B cell (primary cell): ENCODE results near the gene LRIG3. TPM values are rescaled to one million over a fixed set of nuclear protein-coding genes. Genes with fewer than 3 reads are reported as not detected.

Source experiments
- ATAC-seq: fragments of 200-7000 bp; cut with Tn5 transposase; one replicate; pipeline ENCODE4 v1.10.0; 2021; ENCODE audit warnings: low read depth, mild to moderate bottlenecking, moderate number of reproducible peaks, moderate library complexity
- CTCF ChIA-PET: fragments of 350-600 bp; sonication (Branson Sonifier 250); formaldehyde crosslinking; loops from one replicate; lab custom pipeline; 2021; ENCODE audit warnings: antibody characterized with exemption, inconsistent platforms; lab: Charles Lee
- POLR2A ChIA-PET: fragments of 350-600 bp; sonication (Branson Sonifier 250); formaldehyde crosslinking; loops from one replicate; lab custom pipeline; 2021; ENCODE audit warnings: antibody characterized with exemption; lab: Charles Lee
- DNase-seq: peaks from one replicate; pipeline ENCODE4 v3.0.0; 2013
- H2AFZ ChIP-seq: 2 replicates; pipeline ENCODE4 v1.6.1; 2012; ENCODE audit warnings: mild to moderate bottlenecking, low read depth, low read length; ENCODE audit not compliant: insufficient read depth, poor library complexity, severe bottlenecking
- H3K27ac ChIP-seq, 2 donors: 1 replicate in 1 of 2; 2 replicates in 1 of 2; pipeline ENCODE4 v1.5.1; 2012 to 2013; ENCODE audit warnings: low read length in 2 of 2, mild to moderate bottlenecking in 2 of 2, moderate library complexity in 1 of 2
- H3K27me3 ChIP-seq, 4 experiments: fragments of 200-600 bp in 1 of 4; sonication (generic) in 1 of 4; replicated peaks in 1 of 4; 1 replicate in 2 of 4; 2 replicates in 2 of 4; pipeline versions ENCODE4 v1.6.1 to v1.7.0; 2013 to 2016; ENCODE audit warnings: low read length in 3 of 4, mild to moderate bottlenecking in 2 of 4, mixed read lengths in 1 of 4, moderate library complexity in 1 of 4; ENCODE audit not compliant: insufficient read depth in 4 of 4, control insufficient read depth in 3 of 4; ENCODE audit errors: control extremely low read depth in 1 of 4
- H3K36me3 ChIP-seq, 2 experiments: replicated peaks in 1 of 2; 1 replicate in 1 of 2; 2 replicates in 1 of 2; pipeline versions ENCODE4 v1.6.1 to v1.7.1; 2013; ENCODE audit warnings: low read length in 1 of 2; ENCODE audit not compliant: insufficient read depth in 2 of 2, control insufficient read depth in 1 of 2; ENCODE audit errors: control extremely low read depth in 1 of 2, extremely low read depth in 1 of 2
- H3K4me1 ChIP-seq, 2 donors: fragments of 200-600 bp in 1 of 2; sonication (generic) in 1 of 2; 1 replicate in 1 of 2; 2 replicates in 1 of 2; pipeline versions ENCODE4 v1.5.1 to v1.6.1; 2013 to 2017; ENCODE audit warnings: low read length in 2 of 2; ENCODE audit not compliant: control insufficient read depth in 2 of 2, insufficient read depth in 2 of 2
- H3K4me2 ChIP-seq: replicated peaks from 2 replicates; pipeline ENCODE3; 2012; ENCODE audit warnings: mild to moderate bottlenecking, low read depth, low read length; ENCODE audit not compliant: poor library complexity, severe bottlenecking
- H3K4me3 ChIP-seq, 5 experiments: fragments of 200-600 bp in 1 of 5; sonication (generic) in 1 of 5; 1 replicate in 3 of 5; 2 replicates in 2 of 5; pipeline versions ENCODE4 v1.5.1 to v1.7.0; 2011 to 2016; ENCODE audit warnings: low read length in 4 of 5, mild to moderate bottlenecking in 4 of 5, low read depth in 2 of 5, control low read depth in 1 of 5, moderate library complexity in 1 of 5; ENCODE audit not compliant: insufficient read depth in 1 of 5; ENCODE audit errors: control extremely low read depth in 1 of 5, extremely low read depth in 1 of 5
- H3K79me2 ChIP-seq: fragments of 200-600 bp; sonication (generic); one replicate; pipeline ENCODE4 v1.6.0; 2016; ENCODE audit warnings: low read length; ENCODE audit not compliant: control insufficient read depth, insufficient read depth
- H3K9ac ChIP-seq: fragments of 200-600 bp; sonication (generic); 2 replicates; pipeline ENCODE4 v1.6.1; 2017; ENCODE audit warnings: mild to moderate bottlenecking, low read length, moderate library complexity
- H3K9me3 ChIP-seq, 3 donors: one replicate each; pipeline versions ENCODE4 v1.6.1 to v1.7.1; 2013; ENCODE audit warnings: low read length in 2 of 3; ENCODE audit not compliant: control insufficient read depth in 2 of 3, insufficient read depth in 1 of 3; ENCODE audit errors: control extremely low read depth in 1 of 3
- H4K20me1 ChIP-seq: 2 replicates; pipeline ENCODE4 v1.6.0; 2012; ENCODE audit warnings: mild to moderate bottlenecking, low read length; ENCODE audit not compliant: insufficient read depth, control insufficient read depth, poor library complexity, severe bottlenecking
- H3K27ac Mint-ChIP-seq: one replicate; pipeline ENCODE4 v1.8.0; 2021; ENCODE audit warnings: mixed read lengths
- H3K27me3 Mint-ChIP-seq: one replicate; pipeline ENCODE4 v1.8.0; 2021; ENCODE audit warnings: mixed read lengths
- H3K4me1 Mint-ChIP-seq: one replicate; pipeline ENCODE4 v1.8.0; 2021; ENCODE audit warnings: mixed read lengths
- H3K4me3 Mint-ChIP-seq: one replicate; pipeline ENCODE4 v1.8.0; 2021; ENCODE audit warnings: mixed read lengths
- H3K9me3 Mint-ChIP-seq: one replicate; pipeline ENCODE4 v1.8.0; 2022; ENCODE audit warnings: mixed read lengths; ENCODE audit not compliant: insufficient read depth
- EZH2 ChIP-seq: IDR thresholded peaks from 2 replicates; pipeline ENCODE4 v1.6.1; 2012; ENCODE audit warnings: borderline replicate concordance, low read depth, mild to moderate bottlenecking, moderate library complexity, low read length; ENCODE audit not compliant: insufficient read depth, poor library complexity, severe bottlenecking
- WGBS: methylation state at CpG from one replicate; pipeline ENCODE4 v1.1.5; 2013; ENCODE audit warnings: missing lambda C conversion rate; ENCODE audit not compliant: insufficient coverage; 5-methylcytosine and 5-hydroxymethylcytosine counted together
- intact Hi-C: fragments of 100-400 bp; cut with micrococcal nuclease; formaldehyde crosslinking; loops from one replicate; pipeline ENCODE4 v1.10.0; 2022
- polyA plus RNA-seq: library from polyadenylated mRNA; depleted of rRNA; stranded (reverse); fragments of >200 nt; gene quantifications from 2 replicates; pipeline ENCODE4 v1.2.3, GENCODE V29; 2012
- total RNA-seq, 2 donors: library from RNA; stranded (reverse); fragments of 120-200 nt in 1 of 2; gene quantifications; 1 replicate in 1 of 2; 2 replicates in 1 of 2; pipeline versions ENCODE4 v1.2.3 to v1.2.4, GENCODE V29; 2013 to 2022
- TF ChIP-seq, protein P1 (sequence below): fragments of 200-600 bp; IDR thresholded peaks from one replicate; pipeline ENCODE4 v1.8.0; 2022; ENCODE audit warnings: antibody characterized with exemption, mild to moderate bottlenecking

The LRIG3 gene
- total and polyA plus RNA-seq, 2 donors (not counting 1 experiment from before 2014, with no cell fraction given): 0.13 TPM; not detected in 1

- no peak for TF ChIP-seq EZH2
- TF ChIP-seq, protein P1, sequence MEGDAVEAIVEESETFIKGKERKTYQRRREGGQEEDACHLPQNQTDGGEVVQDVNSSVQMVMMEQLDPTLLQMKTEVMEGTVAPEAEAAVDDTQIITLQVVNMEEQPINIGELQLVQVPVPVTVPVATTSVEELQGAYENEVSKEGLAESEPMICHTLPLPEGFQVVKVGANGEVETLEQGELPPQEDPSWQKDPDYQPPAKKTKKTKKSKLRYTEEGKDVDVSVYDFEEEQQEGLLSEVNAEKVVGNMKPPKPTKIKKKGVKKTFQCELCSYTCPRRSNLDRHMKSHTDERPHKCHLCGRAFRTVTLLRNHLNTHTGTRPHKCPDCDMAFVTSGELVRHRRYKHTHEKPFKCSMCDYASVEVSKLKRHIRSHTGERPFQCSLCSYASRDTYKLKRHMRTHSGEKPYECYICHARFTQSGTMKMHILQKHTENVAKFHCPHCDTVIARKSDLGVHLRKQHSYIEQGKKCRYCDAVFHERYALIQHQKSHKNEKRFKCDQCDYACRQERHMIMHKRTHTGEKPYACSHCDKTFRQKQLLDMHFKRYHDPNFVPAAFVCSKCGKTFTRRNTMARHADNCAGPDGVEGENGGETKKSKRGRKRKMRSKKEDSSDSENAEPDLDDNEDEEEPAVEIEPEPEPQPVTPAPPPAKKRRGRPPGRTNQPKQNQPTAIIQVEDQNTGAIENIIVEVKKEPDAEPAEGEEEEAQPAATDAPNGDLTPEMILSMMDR: no peak
- Mint-ChIP-seq H3K27ac (no peak overlapping the region), H3K4me1 (peaks cover 12% of the 10 kb centered on the region), H3K4me3 (peak overlapping the region; percentile 26), H3K9me3 (peaks cover 6% of the 10 kb centered on the region), H3K27me3 (peaks cover 31% of the 10 kb centered on the region)
- H3K36me3 ChIP-seq: no peaks in the 10 kb centered on the region
- ChIA-PET CTCF (no interaction called here), POLR2A (no interaction called here)
- peaks cover 0 to 1% (median 0%) of the 10 kb centered on the region in 3 donors for H3K9me3 ChIP-seq
- DNase-seq (no peak), ATAC-seq (no peak)
- H3K4me2 ChIP-seq: peak overlapping the region; percentile 50
- no peak overlapping the region for H3K9ac ChIP-seq
- H3K27ac ChIP-seq: no peak overlapping the region
- no peaks in the 10 kb centered on the region for H3K79me2 ChIP-seq
- no peaks in the 10 kb centered on the region for H4K20me1 ChIP-seq
- peaks cover 0 to 13% (median 10%) of the 10 kb centered on the region in 4 experiments for H3K27me3 ChIP-seq
- peak overlapping the region; percentile 49 for H2AFZ ChIP-seq
- H3K4me1 ChIP-seq: peaks cover 3% of the 10 kb centered on the region in 2 donors
- H3K4me3 ChIP-seq: peak overlapping the region in 3 of 5 experiments; percentile 3 to 29 (median 22)
- intact Hi-C loops: no loop called here
- WGBS: 4% methylated on average over 48 of the region's 50 CpGs
Observed at GRCh38 chr12:58919231-58920101, 838 bp downstream of the LRIG3 start.

- Histone ChIP-seq H3K4me1 (peaks cover 3% of the 10 kb centered on the region in 2 donors), H3K9ac (no peak overlapping the region), H3K4me2 (no peak overlapping the region), H2AFZ (no peak overlapping the region), H3K36me3 (no peaks in the 10 kb centered on the region), H3K27ac (no peak overlapping the region), H3K27me3 (peaks cover 0 to 13% (median 10%) of the 10 kb centered on the region in 4 experiments), H3K4me3 (no peak overlapping the region), H4K20me1 (no peaks in the 10 kb centered on the region), H3K79me2 (no peaks in the 10 kb centered on the region), H3K9me3 (peaks cover 0 to 1% (median 0%) of the 10 kb centered on the region in 3 donors)
- ChIA-PET CTCF (no interaction called here), POLR2A (no interaction called here)
- Mint-ChIP-seq H3K4me3 (no peak overlapping the region), H3K27me3 (peaks cover 31% of the 10 kb centered on the region), H3K9me3 (peaks cover 2% of the 10 kb centered on the region), H3K4me1 (peaks cover 12% of the 10 kb centered on the region), H3K27ac (no peak overlapping the region)
- no peak for ATAC-seq
- no CpG with 5 or more reads among the region's 4 CpGs for WGBS
- no peak for TF ChIP-seq EZH2
- no peak for DNase-seq
- intact Hi-C loops: no loop called here
Observed at GRCh38 chr12:58918469-58918844, 1.8 kb downstream of the LRIG3 start.
